Retinal pigment epithelial cell (primary cell): ENCODE data around the gene PRR20G.

Source experiments
- DNase-seq: peaks from one replicate; pipeline ENCODE4 v3.0.0-alpha.2; 2010; ENCODE audit warnings: low read depth
- H3K4me3 ChIP-seq: 2 replicates; pipeline ENCODE4 v1.5.1; 2011; ENCODE audit warnings: mild to moderate bottlenecking, low read length, control low read depth, moderate library complexity
- TF ChIP-seq, protein P1 (sequence below): conservative IDR thresholded peaks from 2 replicates; pipeline ENCODE4 v1.5.1; 2011; ENCODE audit warnings: low read depth, low read length, control low read depth, inconsistent platforms

PRR20G gene

GRCh38 chr3:127253491-127253890 lies 34.4 kb downstream of the PRR20G start:
- TF ChIP-seq, protein P1, sequence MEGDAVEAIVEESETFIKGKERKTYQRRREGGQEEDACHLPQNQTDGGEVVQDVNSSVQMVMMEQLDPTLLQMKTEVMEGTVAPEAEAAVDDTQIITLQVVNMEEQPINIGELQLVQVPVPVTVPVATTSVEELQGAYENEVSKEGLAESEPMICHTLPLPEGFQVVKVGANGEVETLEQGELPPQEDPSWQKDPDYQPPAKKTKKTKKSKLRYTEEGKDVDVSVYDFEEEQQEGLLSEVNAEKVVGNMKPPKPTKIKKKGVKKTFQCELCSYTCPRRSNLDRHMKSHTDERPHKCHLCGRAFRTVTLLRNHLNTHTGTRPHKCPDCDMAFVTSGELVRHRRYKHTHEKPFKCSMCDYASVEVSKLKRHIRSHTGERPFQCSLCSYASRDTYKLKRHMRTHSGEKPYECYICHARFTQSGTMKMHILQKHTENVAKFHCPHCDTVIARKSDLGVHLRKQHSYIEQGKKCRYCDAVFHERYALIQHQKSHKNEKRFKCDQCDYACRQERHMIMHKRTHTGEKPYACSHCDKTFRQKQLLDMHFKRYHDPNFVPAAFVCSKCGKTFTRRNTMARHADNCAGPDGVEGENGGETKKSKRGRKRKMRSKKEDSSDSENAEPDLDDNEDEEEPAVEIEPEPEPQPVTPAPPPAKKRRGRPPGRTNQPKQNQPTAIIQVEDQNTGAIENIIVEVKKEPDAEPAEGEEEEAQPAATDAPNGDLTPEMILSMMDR, result no peak
- no peak for DNase-seq
- no peak overlapping the region for H3K4me3 ChIP-seq

DNA sequence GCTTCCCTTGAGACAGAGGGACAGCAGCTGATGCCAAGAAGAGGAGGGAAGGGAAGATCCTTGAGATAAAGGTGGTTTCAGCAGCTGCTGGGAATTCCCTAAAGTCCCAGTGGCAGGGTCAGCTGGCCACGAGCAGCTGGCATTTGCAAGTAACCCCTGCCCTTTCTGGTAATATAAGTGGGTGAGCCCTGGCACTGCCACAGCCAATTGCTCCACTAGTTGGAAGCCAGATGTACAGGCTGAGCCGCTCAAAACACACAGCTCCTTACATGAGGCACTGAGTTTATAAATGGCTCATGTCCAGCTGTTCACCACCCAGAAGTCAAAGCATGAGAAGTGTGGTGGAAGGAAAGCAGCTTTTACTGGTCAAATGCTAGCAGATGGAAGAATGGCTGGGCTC lies 35.4 kb downstream of the PRR20G start:
- H3K4me3 ChIP-seq, result no peak overlapping the region
- no peak for DNase-seq
- TF ChIP-seq, protein P1, result no peak

- no peak overlapping the region for H3K4me3 ChIP-seq
- TF ChIP-seq, protein P1, result no peak
Observed at GRCh38 chr3:127250032-127250431, 37.8 kb downstream of the PRR20G start.

GRCh38 chr3:127247292-127247691 lies 40.6 kb downstream of the PRR20G start:
- no peak for DNase-seq
- H3K4me3 ChIP-seq, result no peak overlapping the region
- TF ChIP-seq, protein P1, result no peak

More at GRCh38 chr3:127250032-127250431, 37.8 kb downstream of the PRR20G start:
- no peak for DNase-seq

DNA sequence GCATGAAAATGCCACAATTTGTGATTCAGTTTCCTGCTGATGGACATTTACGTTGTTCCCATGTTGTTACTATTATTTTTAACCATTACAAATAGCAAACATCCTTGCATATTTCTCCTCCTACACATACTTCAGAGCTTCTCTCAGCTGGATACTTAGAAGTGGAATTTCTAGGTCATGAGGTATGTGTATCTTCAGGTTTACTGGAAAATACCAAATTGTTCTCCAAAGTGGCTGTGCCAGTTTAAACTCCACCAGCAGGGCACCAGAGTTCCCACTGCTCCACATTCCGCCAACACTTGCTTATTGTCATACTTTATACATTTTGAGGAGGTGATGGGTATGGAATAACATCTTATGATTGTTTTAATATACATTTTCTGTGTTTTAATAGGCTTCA lies 49.2 kb downstream of the PRR20G start:
- no peak for DNase-seq
- no peak overlapping the region for H3K4me3 ChIP-seq
- TF ChIP-seq, protein P1, result no peak

GRCh38 chr3:127237835-127238234 lies 50.0 kb downstream of the PRR20G start:
- TF ChIP-seq, protein P1, result no peak
- H3K4me3 ChIP-seq, result no peak overlapping the region
- no peak for DNase-seq

DNA sequence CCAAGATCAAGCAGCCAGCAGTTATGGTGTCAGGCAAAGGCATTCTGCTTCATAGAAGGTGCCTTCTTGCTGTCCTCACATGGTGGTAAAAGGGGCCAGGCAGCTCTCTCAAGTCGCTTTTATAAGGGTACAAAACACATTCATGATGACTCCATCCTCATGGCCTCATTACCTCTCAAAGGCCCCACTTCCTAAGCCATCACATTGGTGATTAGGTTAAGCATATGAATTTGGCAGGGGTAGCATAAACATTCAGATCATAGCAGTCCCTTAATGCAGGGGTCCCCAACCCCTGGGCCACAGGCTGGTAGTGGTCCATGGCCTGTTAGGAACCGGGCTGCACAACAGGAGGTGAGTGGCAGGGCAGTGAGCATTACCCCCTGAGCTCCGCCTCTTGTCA lies 52.1 kb downstream of the PRR20G start:
- DNase-seq, result no peak
- no peak overlapping the region for H3K4me3 ChIP-seq
- TF ChIP-seq, protein P1, result no peak
